SK-N-SH treated with all-trans-retinoic acid at 6 μM for 48 hours (cell line): ENCODE data around the gene FTCD.

Experiments used
- ATAC-seq: fragments of 200-7000 bp; cut with Tn5 transposase; 3 replicates; pipeline ENCODE4 v1.9.1; 2020; ENCODE audit warnings: mild to moderate bottlenecking, moderate library complexity
- ARNTL ChIP-seq: fragments of 450-650 bp; formaldehyde crosslinking; IDR thresholded peaks from 2 replicates; pipeline ENCODE4 v1.5.0; 2020; ENCODE audit warnings: low read depth, mild to moderate bottlenecking, moderate library complexity, borderline replicate concordance
- BACH2 ChIP-seq: fragments of 250-450 bp; sonication (Bioruptor Pico); IDR thresholded peaks from 2 replicates; pipeline ENCODE4 v1.9.0; 2021; ENCODE audit warnings: mild to moderate bottlenecking, borderline replicate concordance
- CREB5 ChIP-seq: fragments of 250-450 bp; sonication (Bioruptor Pico); IDR thresholded peaks from 2 replicates; pipeline ENCODE4 v1.5.1; 2020; ENCODE audit warnings: low read depth, mild to moderate bottlenecking, moderate library complexity
- CSDC2 ChIP-seq: fragments of 250-450 bp; sonication (Bioruptor Pico); IDR thresholded peaks from 2 replicates; pipeline ENCODE4 v1.5.0; 2020; ENCODE audit warnings: mild to moderate bottlenecking, moderate library complexity
- CSRNP3 ChIP-seq: fragments of 250-450 bp; sonication (Bioruptor Pico); IDR thresholded peaks from 2 replicates; pipeline ENCODE4 v1.5.1; 2021; ENCODE audit warnings: mild to moderate bottlenecking, moderate library complexity
- ESRRG ChIP-seq: fragments of 250-450 bp; sonication (Bioruptor Pico); IDR thresholded peaks from 2 replicates; pipeline ENCODE4 v1.6.1; 2021; ENCODE audit warnings: mild to moderate bottlenecking
- GLIS3 ChIP-seq: fragments of 250-450 bp; sonication (Bioruptor Pico); IDR thresholded peaks from 2 replicates; pipeline ENCODE4 v1.5.0; 2020; ENCODE audit warnings: mild to moderate bottlenecking, moderate library complexity
- ISL1 ChIP-seq: fragments of 250-450 bp; sonication (Bioruptor Pico); IDR thresholded peaks from 2 replicates; pipeline ENCODE4 v2.1.2; 2022; ENCODE audit warnings: mild to moderate bottlenecking, moderate library complexity
- OSR1 ChIP-seq: fragments of 250-450 bp; sonication (Bioruptor Pico); IDR thresholded peaks from 2 replicates; pipeline ENCODE4 v1.8.0; 2022; ENCODE audit warnings: moderate library complexity, mild to moderate bottlenecking, inconsistent platforms
- PATZ1 ChIP-seq: fragments of 250-450 bp; sonication (Bioruptor Pico); IDR thresholded peaks from 2 replicates; pipeline ENCODE4 v1.8.0; 2020; ENCODE audit warnings: mild to moderate bottlenecking, moderate library complexity, borderline replicate concordance
- POU6F1 ChIP-seq: fragments of 250-450 bp; sonication (Bioruptor Pico); IDR thresholded peaks from 2 replicates; pipeline ENCODE4 v1.8.0; 2021; ENCODE audit warnings: low read depth, mild to moderate bottlenecking, moderate library complexity, borderline replicate concordance
- PPARA ChIP-seq: fragments of 250-450 bp; sonication (Bioruptor Pico); IDR thresholded peaks from 2 replicates; pipeline ENCODE4 v1.5.0; 2020; ENCODE audit warnings: mild to moderate bottlenecking, borderline replicate concordance
- RARB ChIP-seq: fragments of 250-450 bp; sonication (Bioruptor Pico); IDR thresholded peaks from 2 replicates; pipeline ENCODE4 v1.8.0; 2021; ENCODE audit warnings: mild to moderate bottlenecking, moderate library complexity
- SNAI2 ChIP-seq: fragments of 250-450 bp; sonication (Bioruptor Pico); IDR thresholded peaks from 2 replicates; pipeline ENCODE4 v1.5.0; 2020; ENCODE audit warnings: mild to moderate bottlenecking, moderate library complexity
- TCF4 ChIP-seq: fragments of 250-450 bp; sonication (Bioruptor Pico); IDR thresholded peaks from 2 replicates; pipeline ENCODE4 v1.8.0; 2021; ENCODE audit warnings: mild to moderate bottlenecking, moderate library complexity, borderline replicate concordance
- TOX ChIP-seq: fragments of 250-450 bp; sonication (Bioruptor Pico); IDR thresholded peaks from 2 replicates; pipeline ENCODE4 v1.8.0; 2021; ENCODE audit warnings: mild to moderate bottlenecking, moderate library complexity, borderline replicate concordance
- TSHZ2 ChIP-seq: fragments of 250-450 bp; sonication (Bioruptor Pico); IDR thresholded peaks from 2 replicates; pipeline ENCODE4 v1.5.0; 2020; ENCODE audit warnings: mild to moderate bottlenecking, moderate library complexity
- ZC3H10 ChIP-seq: fragments of 250-450 bp; sonication (Bioruptor Pico); IDR thresholded peaks from 2 replicates; pipeline ENCODE4 v1.5.1; 2021; ENCODE audit warnings: mild to moderate bottlenecking, moderate library complexity
- ZFP3 ChIP-seq: fragments of 250-450 bp; sonication (Bioruptor Pico); IDR thresholded peaks from 2 replicates; pipeline ENCODE4 v1.5.0; 2020; ENCODE audit warnings: mild to moderate bottlenecking, moderate library complexity
- ZFP30 ChIP-seq: fragments of 450-650 bp; formaldehyde crosslinking; IDR thresholded peaks from 2 replicates; pipeline ENCODE4 v1.5.0; 2022; ENCODE audit warnings: mild to moderate bottlenecking, moderate library complexity
- ZNF565 ChIP-seq: fragments of 450-650 bp; formaldehyde crosslinking; conservative IDR thresholded peaks from 2 replicates; pipeline ENCODE4 v1.5.0; 2020; ENCODE audit warnings: low read depth, mild to moderate bottlenecking, moderate library complexity
- ZNF70 ChIP-seq: fragments of 450-650 bp; formaldehyde crosslinking; IDR thresholded peaks from 2 replicates; pipeline ENCODE4 v1.5.0; 2020; ENCODE audit warnings: mild to moderate bottlenecking, moderate library complexity
- ZNF8 ChIP-seq: fragments of 450-650 bp; formaldehyde crosslinking; IDR thresholded peaks from 2 replicates; pipeline ENCODE4 v1.5.0; 2020; ENCODE audit warnings: mild to moderate bottlenecking, moderate library complexity

Gene FTCD

GRCh38 chr21:46180778-46181391 lies 25.5 kb upstream of the FTCD start:
- no peak for ATAC-seq
- TF ChIP-seq ARNTL (CRISPR knock-in tag) = no peak
- TF ChIP-seq ESRRG (CRISPR knock-in tag) = no peak
- no peak for TF ChIP-seq ZNF70 (CRISPR knock-in tag)
- TF ChIP-seq PATZ1 (CRISPR knock-in tag) = no peak
- no peak for TF ChIP-seq TSHZ2 (CRISPR knock-in tag)
- no peak for TF ChIP-seq ZFP30 (CRISPR knock-in tag)
- no peak for TF ChIP-seq BACH2 (CRISPR knock-in tag)
- no peak for TF ChIP-seq TCF4 (CRISPR knock-in tag)
- TF ChIP-seq ZFP3 (CRISPR knock-in tag) = no peak
- TF ChIP-seq RARB = no peak
- TF ChIP-seq ZNF565 (CRISPR knock-in tag) = no peak
- TF ChIP-seq GLIS3 (CRISPR knock-in tag) = no peak
- TF ChIP-seq ZNF8 (CRISPR knock-in tag) = no peak
- TF ChIP-seq ZC3H10 (CRISPR knock-in tag) = no peak
- no peak for TF ChIP-seq OSR1 (CRISPR knock-in tag)
- TF ChIP-seq POU6F1 (CRISPR knock-in tag) = no peak

GRCh38 chr21:46180079-46180722 lies 24.8 kb upstream of the FTCD start:
- TF ChIP-seq SNAI2 (CRISPR knock-in tag) = no peak
- TF ChIP-seq CREB5 (CRISPR knock-in tag) = no peak
- no peak for TF ChIP-seq ZNF70 (CRISPR knock-in tag)
- no peak for TF ChIP-seq ZNF8 (CRISPR knock-in tag)
- no peak for TF ChIP-seq ARNTL (CRISPR knock-in tag)
- no peak for TF ChIP-seq RARB
- TF ChIP-seq ESRRG (CRISPR knock-in tag) = no peak
- no peak for TF ChIP-seq ISL1
- TF ChIP-seq ZFP30 (CRISPR knock-in tag) = no peak
- no peak for TF ChIP-seq PPARA (CRISPR knock-in tag)
- TF ChIP-seq PATZ1 (CRISPR knock-in tag) = no peak
- TF ChIP-seq TSHZ2 (CRISPR knock-in tag) = no peak
- TF ChIP-seq GLIS3 (CRISPR knock-in tag) = no peak
- TF ChIP-seq ZNF565 (CRISPR knock-in tag) = no peak
- no peak for TF ChIP-seq CSDC2 (CRISPR knock-in tag)
- no peak for TF ChIP-seq CSRNP3 (CRISPR knock-in tag)
- no peak for TF ChIP-seq TCF4 (CRISPR knock-in tag)
- TF ChIP-seq TOX (CRISPR knock-in tag) = no peak
- no peak for ATAC-seq
